ENCODE measurements around the gene PPM1L.
"Not testable (repeated sequence)": the region's sequence is repeated elsewhere in the genome, so short reads cannot be mapped to it uniquely, and the experiment has no call there.

The PPM1L gene

DNA sequence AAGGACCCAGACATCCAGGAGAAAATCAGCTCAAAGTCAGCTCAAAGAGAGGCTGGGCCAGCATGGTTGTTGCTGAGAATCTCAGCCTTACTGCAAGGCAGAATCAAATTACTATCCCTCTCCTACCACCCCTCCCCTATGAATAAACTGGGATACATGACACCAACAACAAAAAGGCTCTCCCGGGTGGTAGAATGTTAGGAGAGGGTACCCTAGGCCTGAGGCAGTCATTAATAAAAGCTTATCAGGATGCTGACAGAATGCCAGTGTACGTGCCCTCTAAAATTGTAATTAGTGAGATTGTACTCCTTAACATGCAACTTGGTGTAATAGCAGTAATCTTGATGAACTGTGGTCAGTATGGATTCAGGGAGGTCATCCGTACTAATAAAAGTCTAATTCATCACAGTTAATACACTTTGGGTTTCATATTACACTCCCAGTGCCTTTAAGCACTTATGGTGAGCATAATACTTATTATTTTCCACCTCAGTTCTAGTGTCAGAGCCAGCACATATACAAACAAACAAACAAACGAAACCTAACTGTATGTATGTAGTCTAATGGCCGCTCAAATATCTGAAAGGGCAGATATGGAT, 272.6 kb downstream of the PPM1L start:
- Histone ChIP-seq H3K36me3 (ENCODE audit: control insufficient read depth, insufficient read depth, low read length) (no peaks in the 10 kb centered on the region), H3K4me3 (replicated peaks; ENCODE audit: low read depth, low read length) (no peak overlapping the region), H3K27me3 (replicated peaks; ENCODE audit: control insufficient read depth, insufficient read depth, low read length) (no peaks in the 10 kb centered on the region)
- DNase-seq (ENCODE audit: extremely low read depth, insufficient read length): no peak
- TF ChIP-seq CTCF (IDR thresholded peaks at IDR 0.05; ENCODE audit: insufficient read depth, low read length, poor library complexity, severe bottlenecking): no peak

GRCh38 chr3:161031134-161031533, 275.1 kb downstream of the PPM1L start:
- H3K36me3 ChIP-seq (ENCODE audit: control insufficient read depth, insufficient read depth, low read length): no peaks in the 10 kb centered on the region
- no peak for TF ChIP-seq CTCF (IDR thresholded peaks at IDR 0.05; ENCODE audit: insufficient read depth, low read length, poor library complexity, severe bottlenecking)
- H3K27me3 ChIP-seq (replicated peaks; ENCODE audit: control insufficient read depth, insufficient read depth, low read length): no peaks in the 10 kb centered on the region
- no peak overlapping the region for H3K4me3 ChIP-seq (replicated peaks; ENCODE audit: low read depth, low read length)
- no peak for DNase-seq (ENCODE audit: extremely low read depth, insufficient read length)

- peak; percentile 39 for DNase-seq (ENCODE audit: extremely low read depth, insufficient read length)
- peak; percentile 15 for TF ChIP-seq CTCF (IDR thresholded peaks at IDR 0.05; ENCODE audit: insufficient read depth, low read length, poor library complexity, severe bottlenecking)
- not testable (repeated sequence) for H3K36me3 ChIP-seq (ENCODE audit: control insufficient read depth, insufficient read depth, low read length); H3K4me3 ChIP-seq (replicated peaks; ENCODE audit: low read depth, low read length); H3K27me3 ChIP-seq (replicated peaks; ENCODE audit: control insufficient read depth, insufficient read depth, low read length)
These were observed 279.0 kb downstream of the PPM1L start for GRCh38 chr3:161034913-161035550.

DNA sequence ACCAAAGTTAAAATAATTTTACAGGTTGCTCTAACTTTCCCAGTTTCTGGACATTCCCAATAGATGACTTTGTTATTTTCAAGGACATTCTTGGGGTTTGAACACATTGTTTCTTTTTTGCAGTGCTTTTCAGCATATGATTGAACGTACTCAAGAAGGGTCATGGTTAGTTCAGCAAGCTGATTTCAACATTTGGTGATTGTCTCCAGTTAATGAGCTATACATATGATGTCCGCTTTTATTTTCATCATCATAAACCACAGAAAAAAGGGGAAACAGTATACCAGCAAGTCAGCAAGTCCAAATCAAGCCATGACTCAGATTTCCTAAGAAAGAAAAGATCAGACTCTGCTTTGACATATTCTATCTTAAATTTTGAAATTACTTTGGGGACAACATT, 279.7 kb downstream of the PPM1L start:
- Histone ChIP-seq H3K4me3 (replicated peaks; ENCODE audit: low read depth, low read length) (no peak overlapping the region), H3K27me3 (replicated peaks; ENCODE audit: control insufficient read depth, insufficient read depth, low read length) (no peaks in the 10 kb centered on the region), H3K36me3 (ENCODE audit: control insufficient read depth, insufficient read depth, low read length) (no peaks in the 10 kb centered on the region)
- DNase-seq (ENCODE audit: extremely low read depth, insufficient read length): no peak
- TF ChIP-seq CTCF (IDR thresholded peaks at IDR 0.05; ENCODE audit: insufficient read depth, low read length, poor library complexity, severe bottlenecking): no peak

DNA sequence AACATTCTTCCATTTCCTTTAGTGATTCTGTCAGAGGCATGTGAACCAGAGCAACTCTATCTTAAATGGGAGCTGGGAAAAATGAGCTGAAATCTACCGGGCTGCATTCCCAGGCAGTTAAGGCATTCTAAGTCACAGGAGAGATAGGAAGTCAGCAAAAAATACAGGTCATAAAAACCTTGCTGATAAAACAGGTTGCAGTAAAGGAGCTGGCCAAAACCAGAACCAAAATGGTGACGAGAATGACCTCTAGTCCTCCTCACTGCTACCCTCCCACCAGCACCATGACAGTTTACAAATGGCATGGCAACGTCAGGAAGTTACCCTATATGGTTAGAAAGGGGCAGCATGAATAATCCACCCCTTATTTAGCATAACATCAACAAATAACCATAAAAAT, 282.7 kb downstream of the PPM1L start:
- no peak for TF ChIP-seq CTCF (IDR thresholded peaks at IDR 0.05; ENCODE audit: insufficient read depth, low read length, poor library complexity, severe bottlenecking)
- Histone ChIP-seq H3K27me3 (replicated peaks; ENCODE audit: control insufficient read depth, insufficient read depth, low read length) (no peaks in the 10 kb centered on the region), H3K4me3 (replicated peaks; ENCODE audit: low read depth, low read length) (no peak overlapping the region), H3K36me3 (ENCODE audit: control insufficient read depth, insufficient read depth, low read length) (no peaks in the 10 kb centered on the region)
- DNase-seq (ENCODE audit: extremely low read depth, insufficient read length): no peak
